Heart right ventricle (tissue), 16 donors: ENCODE measurements around the gene TMEM164. TPM values are rescaled to one million over a fixed set of nuclear protein-coding genes. Genes with fewer than 3 reads are reported as not detected.

ENCODE experiments used
- ATAC-seq, 8 donors: fragments of 200-7000 bp; cut with Tn5 transposase; one replicate each; pipeline ENCODE4 v1.9.1; 2020; ENCODE audit warnings: mild to moderate bottlenecking in 8 of 8, moderate library complexity in 8 of 8, moderate number of reproducible peaks in 1 of 8
- DNase-seq, 2 donors: peaks; one replicate each; pipeline ENCODE4 v3.0.0-alpha.2; 2020
- H3K27ac ChIP-seq, 10 donors: fragments of 200-600 bp; sonication (generic) in 2 of 10; one replicate each; pipeline versions ENCODE4 v1.5.0 to v1.8.0; 2020 to 2022; ENCODE audit warnings: mild to moderate bottlenecking in 3 of 10
- H3K27me3 ChIP-seq, 7 donors: fragments of 200-600 bp; one replicate each; pipeline ENCODE4 v1.8.0; 2021 to 2022; ENCODE audit warnings: mild to moderate bottlenecking in 2 of 7
- H3K36me3 ChIP-seq, 9 donors: fragments of 200-600 bp; sonication (generic) in 1 of 9; one replicate each; pipeline versions ENCODE4 v1.5.0 to v1.8.0; 2020 to 2022; ENCODE audit warnings: mild to moderate bottlenecking in 2 of 9
- H3K4me1 ChIP-seq, 9 donors: fragments of 200-600 bp; sonication (generic) in 1 of 9; one replicate each; pipeline versions ENCODE4 v1.5.0 to v1.8.0; 2020 to 2022; ENCODE audit warnings: mild to moderate bottlenecking in 4 of 9
- H3K4me3 ChIP-seq, 10 donors: fragments of 200-600 bp; sonication (generic) in 2 of 10; one replicate each; pipeline versions ENCODE4 v1.5.0 to v1.8.0; 2020 to 2022; ENCODE audit warnings: mild to moderate bottlenecking in 7 of 10, moderate library complexity in 2 of 10
- H3K9me3 ChIP-seq, 11 donors: fragments of 200-600 bp in 10 of 11; sonication (generic) in 2 of 11; one replicate each; pipeline versions ENCODE4 v1.5.0 to v1.8.0; 2013 to 2022; ENCODE audit warnings: mild to moderate bottlenecking in 2 of 11, control low read depth in 1 of 11, moderate library complexity in 1 of 11
- WGBS, 2 donors: extraction: QIAGEN DNeasy Blood & Tissue Kit; methylation state at CpG; one replicate each; pipeline ENCODE4 v1.1.7; 2013; ENCODE audit warnings: inconsistent platforms in 1 of 2; 5-methylcytosine and 5-hydroxymethylcytosine counted together
- intact Hi-C, 10 donors: fragments of 100-400 bp; cut with DNase I; formaldehyde crosslinking; loops; one replicate each; pipeline versions ENCODE4 v1.11.1 to v1.14.2; 2022
- polyA plus RNA-seq, 2 donors: library from polyadenylated mRNA; stranded (reverse); fragments of 200-250 nt; gene quantifications; one replicate each; pipeline ENCODE4 v1.2.3, GENCODE V29; 2013
- total RNA-seq, 10 donors: library from RNA; stranded (reverse); fragmentation: NEBNext Ultra II Directional in 3 of 10; extraction: Animal tissue kit (Norgen Biotek cat#: 25700) in 3 of 10; gene quantifications; one replicate each; pipeline versions ENCODE4 v1.2.1 to v1.2.4, GENCODE V29; 2021 to 2023
- TF ChIP-seq, protein P1 (sequence below), 9 donors: fragments of 200-600 bp; sonication (generic) in 2 of 9; IDR thresholded peaks; one replicate each; pipeline versions ENCODE4 v1.5.0 to v1.8.0; 2021 to 2022; ENCODE audit warnings: antibody characterized with exemption in 9 of 9, mild to moderate bottlenecking in 5 of 9, moderate library complexity in 1 of 9
- donor health status: Arrhythmogenic right ventricular cardiomyopathy.
- donor health status: ischemic (EF 13 %, LVEDD 7.1; RV severe dilation, severe dysfunction).
- donor health status: healthy with polysubstance abuse.
- donor health status: DM: no; HTN: yes; CAD: no.
- donor health status: DM: no; HTN: no; CAD: no.
- donor health status: ischemic (EF 25% LVEDD 6.9; RV normal size, moderate dysfunction).
- donor health status: ischemic (EF 25% LVEDD 5.7; RV mildly dilated, moderate dysfunction).
- donor health status: healthy.
- donor health status: DM: yes; HTN: yes; CAD: no.
- donor health status: Ischemic cardiomyopathy.
- donor health status: ischemic (EF 35%, LVEDD 5.7; RV mildly dilated, moderate dysfunction).
- donor health status: nonischemic (EF 11% LVEDD 7.7; RV severe dilation, severe dysfunction).
- donor health status: DM: yes; HTN: yes; CAD: no.
- donor health status: PGD.
- donor health status: ischemic (EF 29% LVEDD 5.4; RV normal size, mild dysfunction).
- donor health status: nonischemic (EF 23%, LVEDD 6.1; RV moderate dilation, normal function).

Gene TMEM164
- total and polyA plus RNA-seq, 12 donors, result 9.7 to 60.6 (median 48.1) TPM

- intact Hi-C loops, result loop anchor here in 1 of 10 donors (10.0 kb wide), 1 partner anchor 141 kb away; the partner anchor contains the start of gene AMMECR1
- WGBS, 2 donors, result 80 to 83% methylated on average over 19 of the region's 19 CpGs
- Histone ChIP-seq H3K9me3 (no peaks in the 10 kb centered on the region), H3K4me1 (peaks cover 0 to 21% (median 0%) of the 10 kb centered on the region in 9 donors), H3K27me3 (peaks cover 0 to 3% (median 0%) of the 10 kb centered on the region in 7 donors), H3K36me3 (peaks cover 0 to 12% (median 0%) of the 10 kb centered on the region in 9 donors), H3K27ac (peak overlapping the region in 1 of 10 donors; percentile 13), H3K4me3 (no peak overlapping the region)
- ATAC-seq (peak in 5 of 8 donors; percentile 30 to 49 (median 34)), DNase-seq (no peak)
- TF ChIP-seq, protein P1, sequence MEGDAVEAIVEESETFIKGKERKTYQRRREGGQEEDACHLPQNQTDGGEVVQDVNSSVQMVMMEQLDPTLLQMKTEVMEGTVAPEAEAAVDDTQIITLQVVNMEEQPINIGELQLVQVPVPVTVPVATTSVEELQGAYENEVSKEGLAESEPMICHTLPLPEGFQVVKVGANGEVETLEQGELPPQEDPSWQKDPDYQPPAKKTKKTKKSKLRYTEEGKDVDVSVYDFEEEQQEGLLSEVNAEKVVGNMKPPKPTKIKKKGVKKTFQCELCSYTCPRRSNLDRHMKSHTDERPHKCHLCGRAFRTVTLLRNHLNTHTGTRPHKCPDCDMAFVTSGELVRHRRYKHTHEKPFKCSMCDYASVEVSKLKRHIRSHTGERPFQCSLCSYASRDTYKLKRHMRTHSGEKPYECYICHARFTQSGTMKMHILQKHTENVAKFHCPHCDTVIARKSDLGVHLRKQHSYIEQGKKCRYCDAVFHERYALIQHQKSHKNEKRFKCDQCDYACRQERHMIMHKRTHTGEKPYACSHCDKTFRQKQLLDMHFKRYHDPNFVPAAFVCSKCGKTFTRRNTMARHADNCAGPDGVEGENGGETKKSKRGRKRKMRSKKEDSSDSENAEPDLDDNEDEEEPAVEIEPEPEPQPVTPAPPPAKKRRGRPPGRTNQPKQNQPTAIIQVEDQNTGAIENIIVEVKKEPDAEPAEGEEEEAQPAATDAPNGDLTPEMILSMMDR (IDR thresholded peaks at IDR 0.05), result no peak
These were observed 170.6 kb downstream of the TMEM164 start for GRCh38 chrX:110173192-110174175.

DNA sequence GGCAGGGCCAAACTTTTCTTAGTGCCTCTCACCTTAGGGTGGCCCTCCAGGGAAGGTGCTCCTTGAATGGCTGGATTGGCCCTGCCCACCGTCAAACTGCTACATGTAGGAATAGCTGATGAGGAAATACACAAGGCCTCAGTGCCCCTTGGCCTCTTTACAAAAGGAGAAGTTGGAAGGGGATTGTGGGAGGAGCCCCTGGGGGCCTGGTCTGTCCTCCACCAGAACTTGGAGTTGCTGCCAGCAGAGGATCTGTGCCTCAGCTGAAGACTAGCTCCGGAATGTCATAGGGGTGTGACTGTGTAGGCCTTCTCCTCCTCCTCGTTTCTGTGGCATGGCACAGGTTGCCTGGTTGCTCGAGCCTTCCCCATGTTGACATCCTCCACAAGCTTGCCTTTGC is 172.2 kb downstream of the TMEM164 start:
- no peak for DNase-seq
- Histone ChIP-seq H3K9me3 (no peaks in the 10 kb centered on the region), H3K27ac (no peak overlapping the region), H3K27me3 (peaks cover 0 to 3% (median 0%) of the 10 kb centered on the region in 7 donors), H3K36me3 (peaks cover 0 to 12% (median 0%) of the 10 kb centered on the region in 9 donors), H3K4me1 (peaks cover 0 to 36% (median 0%) of the 10 kb centered on the region in 9 donors), H3K4me3 (no peak overlapping the region)
- TF ChIP-seq, protein P1 (IDR thresholded peaks at IDR 0.05), result no peak
- intact Hi-C loops, result loop anchor here in 1 of 10 donors (10.0 kb wide), 1 partner anchor 140 kb away; the partner anchor contains the start of gene AMMECR1
- 77 to 87% methylated on average over 3 to 4 of the region's 4 CpGs for WGBS, 2 donors
- ATAC-seq, result no peak

DNA sequence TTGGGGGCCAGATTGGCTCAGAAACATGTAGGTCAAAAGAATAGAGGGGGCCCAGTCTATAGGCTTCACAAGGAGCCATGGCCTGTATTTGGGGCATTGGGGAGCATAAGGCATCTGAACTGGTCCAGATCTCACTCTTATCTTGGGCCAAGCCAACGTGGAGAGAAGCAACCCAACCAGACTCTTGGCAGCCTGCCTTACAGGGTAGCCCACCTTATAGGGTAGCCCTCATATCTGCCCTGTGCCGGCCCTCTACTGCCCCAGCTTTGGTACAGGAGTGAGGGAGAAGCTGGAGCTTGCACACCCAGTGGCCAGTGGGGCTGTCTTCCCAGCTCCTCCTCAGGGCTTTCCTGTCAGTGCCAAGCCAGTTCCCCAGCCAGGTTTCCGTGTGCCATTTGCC is 172.8 kb downstream of the TMEM164 start:
- ATAC-seq, result peak in 2 of 8 donors; percentile 13 to 29
- no peak overlapping the region for H3K4me3 ChIP-seq
- intact Hi-C loops, result loop anchor here in 1 of 10 donors (10.0 kb wide), 1 partner anchor 139 kb away; the partner anchor contains the start of gene AMMECR1
- TF ChIP-seq, protein P1 (IDR thresholded peaks at IDR 0.05), result no peak
- no peak for DNase-seq
- H3K9me3 ChIP-seq, result no peaks in the 10 kb centered on the region
- H3K4me1 ChIP-seq, result peaks cover 0 to 41% (median 0%) of the 10 kb centered on the region in 9 donors
- H3K36me3 ChIP-seq, result peaks cover 0 to 12% (median 0%) of the 10 kb centered on the region in 9 donors
- WGBS, 2 donors, result 61 to 71% methylated on average over 3 of the region's 3 CpGs
- H3K27me3 ChIP-seq, result peaks cover 0 to 3% (median 0%) of the 10 kb centered on the region in 7 donors
- no peak overlapping the region for H3K27ac ChIP-seq

GRCh38 chrX:110178179-110178865 is 175.4 kb downstream of the TMEM164 start:
- WGBS, 2 donors, result 77 to 80% methylated on average over 5 of the region's 5 CpGs
- DNase-seq (no peak), ATAC-seq (no peak)
- H3K4me1 ChIP-seq, result peaks cover 0 to 49% (median 0%) of the 10 kb centered on the region in 9 donors
- no peak overlapping the region for H3K4me3 ChIP-seq
- intact Hi-C loops, result loop anchor here in 1 of 10 donors (10.0 kb wide), 1 partner anchor 136 kb away; the partner anchor contains the start of gene AMMECR1
- H3K9me3 ChIP-seq, result no peaks in the 10 kb centered on the region
- peaks cover 0 to 4% (median 0%) of the 10 kb centered on the region in 9 donors for H3K36me3 ChIP-seq
- no peak overlapping the region for H3K27ac ChIP-seq
- TF ChIP-seq, protein P1 (IDR thresholded peaks at IDR 0.05), result no peak
- H3K27me3 ChIP-seq, result peaks cover 0 to 3% (median 0%) of the 10 kb centered on the region in 7 donors
